CD4-positive, alpha-beta T cell (primary cell): ENCODE measurements around the gene ADCY4. TPM values are rescaled to one million over a fixed set of nuclear protein-coding genes. Genes with fewer than 3 reads are reported as not detected.

Source experiments
- ATAC-seq: fragments of 200-7000 bp; cut with Tn5 transposase; one replicate; pipeline ENCODE4 v1.10.0; 2022; ENCODE audit warnings: mild to moderate bottlenecking; ENCODE audit not compliant: poor library complexity
- CTCF ChIA-PET: fragments of 350-600 bp; sonication (Branson Sonifier 250); formaldehyde crosslinking; loops from one replicate; lab custom pipeline; 2021; ENCODE audit warnings: antibody characterized with exemption, inconsistent platforms; lab: Charles Lee
- POLR2A ChIA-PET: fragments of 350-600 bp; sonication (Branson Sonifier 250); formaldehyde crosslinking; loops from one replicate; lab custom pipeline; 2021; ENCODE audit warnings: antibody characterized with exemption, inconsistent platforms; lab: Charles Lee
- DNase-seq, 14 experiments: peaks; one replicate each; pipeline ENCODE4 v3.0.0-alpha.2; 2013 to 2020; ENCODE audit warnings: mixed read lengths in 2 of 14
- H3K27ac ChIP-seq, 2 donors: one replicate each; pipeline versions ENCODE4 v1.5.1 to v1.7.0; 2013; ENCODE audit warnings: low read length in 2 of 2, low read depth in 1 of 2, mild to moderate bottlenecking in 1 of 2
- H3K27me3 ChIP-seq, 2 experiments: 1 replicate in 1 of 2; 2 replicates in 1 of 2; pipeline versions ENCODE4 v1.6.1 to v1.7.0; 2013; ENCODE audit warnings: low read length in 2 of 2, control low read depth in 1 of 2, mild to moderate bottlenecking in 1 of 2, moderate library complexity in 1 of 2; ENCODE audit not compliant: insufficient read depth in 2 of 2, control insufficient read depth in 1 of 2
- H3K36me3 ChIP-seq: one replicate; pipeline ENCODE4 v1.6.1; 2013; ENCODE audit warnings: low read length, control low read depth; ENCODE audit not compliant: insufficient read depth
- H3K4me1 ChIP-seq: one replicate; pipeline ENCODE4 v1.6.1; 2013; ENCODE audit warnings: low read length, control low read depth; ENCODE audit not compliant: insufficient read depth
- H3K4me3 ChIP-seq: one replicate; pipeline ENCODE4 v1.5.1; 2013; ENCODE audit warnings: mild to moderate bottlenecking, low read length, moderate library complexity
- H3K9me3 ChIP-seq, 2 experiments: 1 replicate in 1 of 2; 2 replicates in 1 of 2; pipeline versions ENCODE4 v1.6.1 to v1.7.0; 2013; ENCODE audit warnings: low read length in 2 of 2, mild to moderate bottlenecking in 2 of 2, control low read depth in 1 of 2, moderate library complexity in 1 of 2; ENCODE audit not compliant: control insufficient read depth in 1 of 2, insufficient read depth in 1 of 2
- H3K27ac Mint-ChIP-seq: one replicate; pipeline ENCODE4 v1.8.0; 2020; ENCODE audit warnings: mixed read lengths
- H3K27me3 Mint-ChIP-seq: one replicate; pipeline ENCODE4 v1.8.0; 2021; ENCODE audit warnings: mixed read lengths
- H3K36me3 Mint-ChIP-seq: one replicate; pipeline ENCODE4 v1.8.0; 2021; ENCODE audit warnings: low read depth, mixed read lengths
- H3K4me1 Mint-ChIP-seq: one replicate; pipeline ENCODE4 v1.8.0; 2021; ENCODE audit warnings: low read depth, mixed read lengths
- H3K4me3 Mint-ChIP-seq: one replicate; pipeline ENCODE4 v1.8.0; 2020; ENCODE audit warnings: mild to moderate bottlenecking, mixed read lengths
- H3K9me3 Mint-ChIP-seq: one replicate; pipeline ENCODE4 v1.8.0; 2020; ENCODE audit warnings: mixed read lengths
- CTCF ChIP-seq: fragments of 200-600 bp; IDR thresholded peaks from one replicate; pipeline ENCODE4 v1.8.0; 2022; ENCODE audit warnings: antibody characterized with exemption, mild to moderate bottlenecking
- intact Hi-C, 2 experiments: fragments of 100-400 bp; cut with DNase I in 1 of 2; cut with micrococcal nuclease in 1 of 2; formaldehyde crosslinking; loops; one replicate each; pipeline versions ENCODE4 v1.15.1 to v1.9.0; 2023 to 2025; cut with DNase I, micrococcal nuclease
- total RNA-seq, 174 experiments: library from RNA in 2 of 174; stranded (reverse) in 2 of 174; gene quantifications; one replicate each; pipeline ENCODE4 v1.2.3 and lab custom pipeline; 2021 to 2026

The ADCY4 gene
- total RNA-seq, 2 experiments from 2014 or later = 4.7 to 5.9 TPM

- POLR2A ChIA-PET = no interaction called here
Measured at GRCh38 chr14:24325041-24325530, 9.8 kb downstream of the ADCY4 start.

GRCh38 chr14:24324024-24324423, 10.8 kb downstream of the ADCY4 start:
- Mint-ChIP-seq H3K27me3 (peaks cover 10% of the 10 kb centered on the region), H3K9me3 (no peaks in the 10 kb centered on the region), H3K4me1 (peaks cover 6% of the 10 kb centered on the region), H3K27ac (no peak overlapping the region), H3K36me3 (no peaks in the 10 kb centered on the region), H3K4me3 (no peak overlapping the region)
- ChIA-PET POLR2A (no interaction called here), CTCF (no interaction called here)
- intact Hi-C loops = no loop called here
- Histone ChIP-seq H3K9me3 (peaks cover 0 to 4% of the 10 kb centered on the region in 2 experiments), H3K4me1 (peaks cover 19% of the 10 kb centered on the region), H3K36me3 (no peaks in the 10 kb centered on the region), H3K27me3 (no peaks in the 10 kb centered on the region), H3K4me3 (no peak overlapping the region), H3K27ac (no peak overlapping the region)
- DNase-seq = no peak
- TF ChIP-seq CTCF = no peak
- no peak for ATAC-seq

More at GRCh38 chr14:24325041-24325530, 9.8 kb downstream of the ADCY4 start:
- ATAC-seq (no peak), DNase-seq (no peak)
- H3K27ac Mint-ChIP-seq = no peak overlapping the region
- H3K27me3 ChIP-seq = no peaks in the 10 kb centered on the region
- no peak overlapping the region for H3K4me3 ChIP-seq
- H3K36me3 Mint-ChIP-seq = no peaks in the 10 kb centered on the region
- TF ChIP-seq CTCF = no peak
- peaks cover 0 to 4% of the 10 kb centered on the region in 2 experiments for H3K9me3 ChIP-seq
- H3K4me3 Mint-ChIP-seq = no peak overlapping the region
- intact Hi-C loops = no loop called here
- H3K27me3 Mint-ChIP-seq = peaks cover 12% of the 10 kb centered on the region
- H3K27ac ChIP-seq = no peak overlapping the region
- peaks cover 17% of the 10 kb centered on the region for H3K4me1 Mint-ChIP-seq
- H3K9me3 Mint-ChIP-seq = no peaks in the 10 kb centered on the region
- no peaks in the 10 kb centered on the region for H3K36me3 ChIP-seq
- CTCF ChIA-PET = no interaction called here
- peaks cover 29% of the 10 kb centered on the region for H3K4me1 ChIP-seq

GRCh38 chr14:24323341-24323740, 11.5 kb downstream of the ADCY4 start:
- intact Hi-C loops = no loop called here
- Mint-ChIP-seq H3K4me3 (no peak overlapping the region), H3K9me3 (no peaks in the 10 kb centered on the region), H3K4me1 (peaks cover 6% of the 10 kb centered on the region), H3K27me3 (peaks cover 10% of the 10 kb centered on the region), H3K36me3 (no peaks in the 10 kb centered on the region), H3K27ac (no peak overlapping the region)
- Histone ChIP-seq H3K36me3 (no peaks in the 10 kb centered on the region), H3K27me3 (no peaks in the 10 kb centered on the region), H3K4me1 (peaks cover 12% of the 10 kb centered on the region), H3K4me3 (no peak overlapping the region), H3K9me3 (peaks cover 0 to 4% of the 10 kb centered on the region in 2 experiments), H3K27ac (no peak overlapping the region)
- no peak for TF ChIP-seq CTCF
- ATAC-seq = no peak
- ChIA-PET POLR2A (no interaction called here), CTCF (no interaction called here)
- DNase-seq = no peak
